ENCODE data around the gene PROZ. TPM values are rescaled to one million over a fixed set of nuclear protein-coding genes. Genes with fewer than 3 reads are reported as not detected.

Gene PROZ
- total RNA-seq, 1 donor: not detected

- H3K9me3 ChIP-seq (ENCODE audit: low read depth, low read length): no peaks in the 10 kb centered on the region
- peak overlapping the region; percentile 83 for H3K27ac ChIP-seq (ENCODE audit: low read depth, low read length)
- H2AFZ ChIP-seq (ENCODE audit: low read length): peak overlapping the region; percentile 44
- H3K4me3 ChIP-seq (ENCODE audit: insufficient read depth, low read length): peak overlapping the region; percentile 22
- no peaks in the 10 kb centered on the region for H4K20me1 ChIP-seq (ENCODE audit: insufficient read depth, low read length)
- no peaks in the 10 kb centered on the region for H3K27me3 ChIP-seq (ENCODE audit: insufficient read depth, low read length)
- peak; percentile 91 for DNase-seq (ENCODE audit: insufficient read length, low spot score, missing footprints)
- H3K4me1 ChIP-seq (ENCODE audit: insufficient read depth, low read length): peaks cover 22% of the 10 kb centered on the region
- peak overlapping the region; percentile 70 for H3K4me2 ChIP-seq (ENCODE audit: insufficient read depth, low read length)
- TF ChIP-seq CTCF (IDR thresholded peaks at IDR 0.05; ENCODE audit: extremely low read depth, low read depth, low read length): no peak
- H3K79me2 ChIP-seq (ENCODE audit: insufficient read depth, low read length): no peaks in the 10 kb centered on the region
- peaks cover 60% of the 10 kb centered on the region for H3K36me3 ChIP-seq (ENCODE audit: insufficient read depth, low read length)
Observed at GRCh38 chr13:113178070-113178895, 19.8 kb downstream of the PROZ start.

- no peak overlapping the region for H2AFZ ChIP-seq (ENCODE audit: low read length)
- H3K27ac ChIP-seq (ENCODE audit: low read depth, low read length): peak overlapping the region; percentile 83
- H3K9me3 ChIP-seq (ENCODE audit: low read depth, low read length): no peaks in the 10 kb centered on the region
- H3K4me1 ChIP-seq (ENCODE audit: insufficient read depth, low read length): peaks cover 22% of the 10 kb centered on the region
- TF ChIP-seq CTCF (IDR thresholded peaks at IDR 0.05; ENCODE audit: extremely low read depth, low read depth, low read length): no peak
- H3K27me3 ChIP-seq (ENCODE audit: insufficient read depth, low read length): no peaks in the 10 kb centered on the region
- H3K4me3 ChIP-seq (ENCODE audit: insufficient read depth, low read length): no peak overlapping the region
- no peaks in the 10 kb centered on the region for H3K79me2 ChIP-seq (ENCODE audit: insufficient read depth, low read length)
- H4K20me1 ChIP-seq (ENCODE audit: insufficient read depth, low read length): no peaks in the 10 kb centered on the region
- peaks cover 65% of the 10 kb centered on the region for H3K36me3 ChIP-seq (ENCODE audit: insufficient read depth, low read length)
- peak overlapping the region; percentile 70 for H3K4me2 ChIP-seq (ENCODE audit: insufficient read depth, low read length)
- peak; percentile 50 for DNase-seq (ENCODE audit: insufficient read length, low spot score, missing footprints)
Observed at GRCh38 chr13:113178896-113179167, 20.4 kb downstream of the PROZ start.

- peak; percentile 35 for DNase-seq (ENCODE audit: insufficient read length, low spot score, missing footprints)
- TF ChIP-seq CTCF (IDR thresholded peaks at IDR 0.05; ENCODE audit: extremely low read depth, low read depth, low read length): no peak
- Histone ChIP-seq H3K4me3 (ENCODE audit: insufficient read depth, low read length) (no peak overlapping the region), H3K4me1 (ENCODE audit: insufficient read depth, low read length) (peaks cover 22% of the 10 kb centered on the region), H3K27me3 (ENCODE audit: insufficient read depth, low read length) (no peaks in the 10 kb centered on the region), H3K4me2 (ENCODE audit: insufficient read depth, low read length) (no peak overlapping the region), H3K27ac (ENCODE audit: low read depth, low read length) (peak overlapping the region; percentile 83), H4K20me1 (ENCODE audit: insufficient read depth, low read length) (no peaks in the 10 kb centered on the region), H2AFZ (ENCODE audit: low read length) (no peak overlapping the region), H3K36me3 (ENCODE audit: insufficient read depth, low read length) (peaks cover 69% of the 10 kb centered on the region), H3K79me2 (ENCODE audit: insufficient read depth, low read length) (no peaks in the 10 kb centered on the region), H3K9me3 (ENCODE audit: low read depth, low read length) (no peaks in the 10 kb centered on the region)
Observed at GRCh38 chr13:113179374-113180230, 21.2 kb downstream of the PROZ start.

- H3K79me2 ChIP-seq (ENCODE audit: insufficient read depth, low read length): peaks cover 21% of the 10 kb centered on the region
- no peak overlapping the region for H2AFZ ChIP-seq (ENCODE audit: low read length)
- H4K20me1 ChIP-seq (ENCODE audit: insufficient read depth, low read length): no peaks in the 10 kb centered on the region
- H3K27me3 ChIP-seq (ENCODE audit: insufficient read depth, low read length): no peaks in the 10 kb centered on the region
- no peak overlapping the region for H3K4me3 ChIP-seq (ENCODE audit: insufficient read depth, low read length)
- peak overlapping the region; percentile 31 for H3K27ac ChIP-seq (ENCODE audit: low read depth, low read length)
- H3K9me3 ChIP-seq (ENCODE audit: low read depth, low read length): no peaks in the 10 kb centered on the region
- peaks cover 26% of the 10 kb centered on the region for H3K4me1 ChIP-seq (ENCODE audit: insufficient read depth, low read length)
- H3K36me3 ChIP-seq (ENCODE audit: insufficient read depth, low read length): peaks cover 59% of the 10 kb centered on the region
- H3K4me2 ChIP-seq (ENCODE audit: insufficient read depth, low read length): no peak overlapping the region
- no peak for DNase-seq (ENCODE audit: insufficient read length, low spot score, missing footprints)
- no peak for TF ChIP-seq CTCF (IDR thresholded peaks at IDR 0.05; ENCODE audit: extremely low read depth, low read depth, low read length)
Observed at GRCh38 chr13:113182046-113182445, 23.6 kb downstream of the PROZ start.

All from osteoblast (primary cell).